SK-N-SH treated with all-trans-retinoic acid at 6 μM for 48 hours (cell line): Measurements from ENCODE around the gene EXOC1L.

ENCODE experiments used
- CSDC2 ChIP-seq: fragments of 250-450 bp; sonication (Bioruptor Pico); IDR thresholded peaks from 2 replicates; pipeline ENCODE4 v1.5.0; 2020; ENCODE audit warnings: mild to moderate bottlenecking, moderate library complexity
- GLIS3 ChIP-seq: fragments of 250-450 bp; sonication (Bioruptor Pico); IDR thresholded peaks from 2 replicates; pipeline ENCODE4 v1.5.0; 2020; ENCODE audit warnings: mild to moderate bottlenecking, moderate library complexity
- RARB ChIP-seq: fragments of 250-450 bp; sonication (Bioruptor Pico); IDR thresholded peaks from 2 replicates; pipeline ENCODE4 v1.8.0; 2021; ENCODE audit warnings: mild to moderate bottlenecking, moderate library complexity
- TF ChIP-seq, protein P1 (sequence below): fragments of 250-450 bp; sonication (Bioruptor Pico); IDR thresholded peaks from 2 replicates; pipeline ENCODE4 v1.8.0; 2021; ENCODE audit warnings: low read depth, mild to moderate bottlenecking, moderate library complexity, borderline replicate concordance
- TF ChIP-seq, protein P2 (sequence below): fragments of 250-450 bp; sonication (Bioruptor Pico); IDR thresholded peaks from 2 replicates; pipeline ENCODE4 v1.8.0; 2020; ENCODE audit warnings: mild to moderate bottlenecking, moderate library complexity, borderline replicate concordance
- TF ChIP-seq, protein P3 (sequence below): fragments of 250-450 bp; sonication (Bioruptor Pico); IDR thresholded peaks from 2 replicates; pipeline ENCODE4 v1.5.0; 2020; ENCODE audit warnings: mild to moderate bottlenecking, moderate library complexity
- TF ChIP-seq, protein P4 (sequence below): fragments of 250-450 bp; sonication (Bioruptor Pico); IDR thresholded peaks from 2 replicates; pipeline ENCODE4 v1.5.1; 2021; ENCODE audit warnings: mild to moderate bottlenecking, moderate library complexity

DNA sequence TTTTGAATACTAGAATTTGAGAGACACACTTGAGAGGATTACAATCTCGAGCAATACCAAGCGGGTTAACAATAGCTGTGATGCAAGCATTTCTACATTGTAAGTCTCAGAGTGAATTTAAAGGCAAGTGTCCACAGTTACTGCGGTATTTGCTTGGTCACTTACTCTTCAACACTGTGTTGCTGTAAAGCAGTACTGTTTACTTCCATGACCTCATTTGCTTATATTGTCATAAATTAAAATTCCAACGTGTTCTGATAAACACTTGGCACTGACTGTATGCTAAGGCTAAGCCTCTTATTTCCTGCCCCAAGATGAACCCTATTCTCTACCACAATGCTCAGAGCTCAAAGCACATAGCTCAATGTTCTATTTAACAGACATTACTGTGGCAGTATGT lies 11.1 kb downstream of the EXOC1L start:
- TF ChIP-seq, protein P1, sequence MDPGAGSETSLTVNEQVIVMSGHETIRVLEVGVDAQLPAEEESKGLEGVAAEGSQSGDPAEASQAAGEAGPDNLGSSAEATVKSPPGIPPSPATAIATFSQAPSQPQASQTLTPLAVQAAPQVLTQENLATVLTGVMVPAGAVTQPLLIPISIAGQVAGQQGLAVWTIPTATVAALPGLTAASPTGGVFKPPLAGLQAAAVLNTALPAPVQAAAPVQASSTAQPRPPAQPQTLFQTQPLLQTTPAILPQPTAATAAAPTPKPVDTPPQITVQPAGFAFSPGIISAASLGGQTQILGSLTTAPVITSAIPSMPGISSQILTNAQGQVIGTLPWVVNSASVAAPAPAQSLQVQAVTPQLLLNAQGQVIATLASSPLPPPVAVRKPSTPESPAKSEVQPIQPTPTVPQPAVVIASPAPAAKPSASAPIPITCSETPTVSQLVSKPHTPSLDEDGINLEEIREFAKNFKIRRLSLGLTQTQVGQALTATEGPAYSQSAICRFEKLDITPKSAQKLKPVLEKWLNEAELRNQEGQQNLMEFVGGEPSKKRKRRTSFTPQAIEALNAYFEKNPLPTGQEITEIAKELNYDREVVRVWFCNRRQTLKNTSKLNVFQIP (CRISPR knock-in tag) = no peak
- TF ChIP-seq, protein P2, sequence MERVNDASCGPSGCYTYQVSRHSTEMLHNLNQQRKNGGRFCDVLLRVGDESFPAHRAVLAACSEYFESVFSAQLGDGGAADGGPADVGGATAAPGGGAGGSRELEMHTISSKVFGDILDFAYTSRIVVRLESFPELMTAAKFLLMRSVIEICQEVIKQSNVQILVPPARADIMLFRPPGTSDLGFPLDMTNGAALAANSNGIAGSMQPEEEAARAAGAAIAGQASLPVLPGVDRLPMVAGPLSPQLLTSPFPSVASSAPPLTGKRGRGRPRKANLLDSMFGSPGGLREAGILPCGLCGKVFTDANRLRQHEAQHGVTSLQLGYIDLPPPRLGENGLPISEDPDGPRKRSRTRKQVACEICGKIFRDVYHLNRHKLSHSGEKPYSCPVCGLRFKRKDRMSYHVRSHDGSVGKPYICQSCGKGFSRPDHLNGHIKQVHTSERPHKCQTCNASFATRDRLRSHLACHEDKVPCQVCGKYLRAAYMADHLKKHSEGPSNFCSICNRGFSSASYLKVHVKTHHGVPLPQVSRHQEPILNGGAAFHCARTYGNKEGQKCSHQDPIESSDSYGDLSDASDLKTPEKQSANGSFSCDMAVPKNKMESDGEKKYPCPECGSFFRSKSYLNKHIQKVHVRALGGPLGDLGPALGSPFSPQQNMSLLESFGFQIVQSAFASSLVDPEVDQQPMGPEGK (CRISPR knock-in tag) = no peak
- no peak for TF ChIP-seq CSDC2 (CRISPR knock-in tag)
- TF ChIP-seq, protein P3, sequence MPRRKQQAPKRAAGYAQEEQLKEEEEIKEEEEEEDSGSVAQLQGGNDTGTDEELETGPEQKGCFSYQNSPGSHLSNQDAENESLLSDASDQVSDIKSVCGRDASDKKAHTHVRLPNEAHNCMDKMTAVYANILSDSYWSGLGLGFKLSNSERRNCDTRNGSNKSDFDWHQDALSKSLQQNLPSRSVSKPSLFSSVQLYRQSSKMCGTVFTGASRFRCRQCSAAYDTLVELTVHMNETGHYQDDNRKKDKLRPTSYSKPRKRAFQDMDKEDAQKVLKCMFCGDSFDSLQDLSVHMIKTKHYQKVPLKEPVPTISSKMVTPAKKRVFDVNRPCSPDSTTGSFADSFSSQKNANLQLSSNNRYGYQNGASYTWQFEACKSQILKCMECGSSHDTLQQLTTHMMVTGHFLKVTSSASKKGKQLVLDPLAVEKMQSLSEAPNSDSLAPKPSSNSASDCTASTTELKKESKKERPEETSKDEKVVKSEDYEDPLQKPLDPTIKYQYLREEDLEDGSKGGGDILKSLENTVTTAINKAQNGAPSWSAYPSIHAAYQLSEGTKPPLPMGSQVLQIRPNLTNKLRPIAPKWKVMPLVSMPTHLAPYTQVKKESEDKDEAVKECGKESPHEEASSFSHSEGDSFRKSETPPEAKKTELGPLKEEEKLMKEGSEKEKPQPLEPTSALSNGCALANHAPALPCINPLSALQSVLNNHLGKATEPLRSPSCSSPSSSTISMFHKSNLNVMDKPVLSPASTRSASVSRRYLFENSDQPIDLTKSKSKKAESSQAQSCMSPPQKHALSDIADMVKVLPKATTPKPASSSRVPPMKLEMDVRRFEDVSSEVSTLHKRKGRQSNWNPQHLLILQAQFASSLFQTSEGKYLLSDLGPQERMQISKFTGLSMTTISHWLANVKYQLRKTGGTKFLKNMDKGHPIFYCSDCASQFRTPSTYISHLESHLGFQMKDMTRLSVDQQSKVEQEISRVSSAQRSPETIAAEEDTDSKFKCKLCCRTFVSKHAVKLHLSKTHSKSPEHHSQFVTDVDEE (CRISPR knock-in tag) = no peak
- TF ChIP-seq GLIS3 (CRISPR knock-in tag) = no peak
- no peak for TF ChIP-seq RARB
- TF ChIP-seq, protein P4, sequence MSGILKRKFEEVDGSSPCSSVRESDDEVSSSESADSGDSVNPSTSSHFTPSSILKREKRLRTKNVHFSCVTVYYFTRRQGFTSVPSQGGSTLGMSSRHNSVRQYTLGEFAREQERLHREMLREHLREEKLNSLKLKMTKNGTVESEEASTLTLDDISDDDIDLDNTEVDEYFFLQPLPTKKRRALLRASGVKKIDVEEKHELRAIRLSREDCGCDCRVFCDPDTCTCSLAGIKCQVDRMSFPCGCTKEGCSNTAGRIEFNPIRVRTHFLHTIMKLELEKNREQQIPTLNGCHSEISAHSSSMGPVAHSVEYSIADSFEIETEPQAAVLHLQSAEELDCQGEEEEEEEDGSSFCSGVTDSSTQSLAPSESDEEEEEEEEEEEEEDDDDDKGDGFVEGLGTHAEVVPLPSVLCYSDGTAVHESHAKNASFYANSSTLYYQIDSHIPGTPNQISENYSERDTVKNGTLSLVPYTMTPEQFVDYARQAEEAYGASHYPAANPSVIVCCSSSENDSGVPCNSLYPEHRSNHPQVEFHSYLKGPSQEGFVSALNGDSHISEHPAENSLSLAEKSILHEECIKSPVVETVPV = no peak
